Calu3 (cell line): Measurements from ENCODE around the gene LYSMD3. TPM values are rescaled to one million over a fixed set of nuclear protein-coding genes. Genes with fewer than 3 reads are reported as not detected.
A peak's percentile ranks its signal among the peaks of the same experiment; 100 is the strongest.

Experiments
- BruUV-seq: library from RNA; stranded (reverse); fragments of 400-500 nt; replicated peaks from 2 replicates; lab custom pipeline; 2021; lab: Mats Ljungman, UMichigan
- CTCF ChIA-PET: fragments of 300-600 bp; sonication (Branson Sonifier 250); formaldehyde crosslinking; loops from one replicate; lab custom pipeline; 2022; ENCODE audit warnings: antibody characterized with exemption; lab: Charles Lee
- DNase-seq: peaks from one replicate; pipeline ENCODE4 v3.0.0; 2022
- H3K27ac Mint-ChIP-seq: one replicate; pipeline ENCODE4 v1.8.0; 2022; ENCODE audit warnings: mixed read lengths; ENCODE audit not compliant: unreplicated experiment
- H3K27me3 Mint-ChIP-seq: one replicate; pipeline ENCODE4 v1.8.0; 2022; ENCODE audit warnings: mixed read lengths; ENCODE audit not compliant: unreplicated experiment
- H3K36me3 Mint-ChIP-seq: one replicate; pipeline ENCODE4 v1.8.0; 2022; ENCODE audit warnings: mild to moderate bottlenecking, moderate library complexity, mixed read lengths; ENCODE audit not compliant: insufficient read depth, unreplicated experiment
- H3K4me1 Mint-ChIP-seq: one replicate; pipeline ENCODE4 v1.8.0; 2022; ENCODE audit warnings: mild to moderate bottlenecking, low read depth, mixed read lengths; ENCODE audit not compliant: unreplicated experiment
- H3K4me3 Mint-ChIP-seq: one replicate; pipeline ENCODE4 v1.8.0; 2022; ENCODE audit warnings: mild to moderate bottlenecking, low read depth, moderate library complexity, mixed read lengths; ENCODE audit not compliant: unreplicated experiment
- H3K9me3 Mint-ChIP-seq: one replicate; pipeline ENCODE4 v1.8.0; 2022; ENCODE audit warnings: low read depth, mixed read lengths; ENCODE audit not compliant: unreplicated experiment
- intact Hi-C: fragments of 100-400 bp; cut with micrococcal nuclease; formaldehyde crosslinking; loops from one replicate; pipeline ENCODE4 v1.10.0; 2022; ENCODE audit not compliant: unreplicated experiment
- total RNA-seq: library from RNA; stranded (reverse); gene quantifications from 2 replicates; pipeline ENCODE4 v1.2.3, GENCODE V29; 2022
- TF ChIP-seq, protein P1 (sequence below): fragments of 200-600 bp; IDR thresholded peaks from one replicate; pipeline ENCODE4 v1.8.0; 2022; ENCODE audit warnings: antibody characterized with exemption; ENCODE audit not compliant: unreplicated experiment

The LYSMD3 gene
- total RNA-seq, 1 experiment from 2014 or later, result 27.2 TPM

DNA sequence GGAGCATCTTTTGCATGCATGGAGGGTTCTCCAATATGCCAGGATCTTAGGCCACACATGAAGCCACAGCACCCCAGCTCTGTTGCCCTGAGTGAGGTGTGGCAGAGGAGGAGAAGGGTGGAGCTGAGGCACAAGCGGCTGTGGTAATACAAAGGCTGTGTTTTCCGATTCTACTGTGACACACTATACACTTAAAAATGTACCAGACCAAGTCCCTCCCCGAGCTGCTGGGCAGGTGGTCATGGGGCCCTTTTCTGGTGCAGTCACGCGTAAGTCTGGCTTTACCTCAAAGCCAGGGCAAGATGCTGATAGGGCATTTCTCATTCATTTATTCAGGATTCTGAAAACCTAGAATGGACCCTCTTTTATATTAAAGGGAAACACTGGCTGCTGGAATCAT lies 33.0 kb upstream of the LYSMD3 start:
- BruUV-seq, result no TSS peak
- Mint-ChIP-seq H3K9me3 (no peaks in the 10 kb centered on the region), H3K4me3 (no peak overlapping the region), H3K27me3 (peaks cover 64% of the 10 kb centered on the region), H3K36me3 (peaks cover 13% of the 10 kb centered on the region), H3K4me1 (peaks cover 19% of the 10 kb centered on the region), H3K27ac (no peak overlapping the region)
- intact Hi-C loops, result no loop called here
- no peak for DNase-seq
- CTCF ChIA-PET, result interaction anchor here (0.6 kb wide), 1 partner anchor 1737 kb away, joined by 3 read pairs; no protein-coding TSS in a partner anchor
- TF ChIP-seq, protein P1, sequence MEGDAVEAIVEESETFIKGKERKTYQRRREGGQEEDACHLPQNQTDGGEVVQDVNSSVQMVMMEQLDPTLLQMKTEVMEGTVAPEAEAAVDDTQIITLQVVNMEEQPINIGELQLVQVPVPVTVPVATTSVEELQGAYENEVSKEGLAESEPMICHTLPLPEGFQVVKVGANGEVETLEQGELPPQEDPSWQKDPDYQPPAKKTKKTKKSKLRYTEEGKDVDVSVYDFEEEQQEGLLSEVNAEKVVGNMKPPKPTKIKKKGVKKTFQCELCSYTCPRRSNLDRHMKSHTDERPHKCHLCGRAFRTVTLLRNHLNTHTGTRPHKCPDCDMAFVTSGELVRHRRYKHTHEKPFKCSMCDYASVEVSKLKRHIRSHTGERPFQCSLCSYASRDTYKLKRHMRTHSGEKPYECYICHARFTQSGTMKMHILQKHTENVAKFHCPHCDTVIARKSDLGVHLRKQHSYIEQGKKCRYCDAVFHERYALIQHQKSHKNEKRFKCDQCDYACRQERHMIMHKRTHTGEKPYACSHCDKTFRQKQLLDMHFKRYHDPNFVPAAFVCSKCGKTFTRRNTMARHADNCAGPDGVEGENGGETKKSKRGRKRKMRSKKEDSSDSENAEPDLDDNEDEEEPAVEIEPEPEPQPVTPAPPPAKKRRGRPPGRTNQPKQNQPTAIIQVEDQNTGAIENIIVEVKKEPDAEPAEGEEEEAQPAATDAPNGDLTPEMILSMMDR, result no peak

DNA sequence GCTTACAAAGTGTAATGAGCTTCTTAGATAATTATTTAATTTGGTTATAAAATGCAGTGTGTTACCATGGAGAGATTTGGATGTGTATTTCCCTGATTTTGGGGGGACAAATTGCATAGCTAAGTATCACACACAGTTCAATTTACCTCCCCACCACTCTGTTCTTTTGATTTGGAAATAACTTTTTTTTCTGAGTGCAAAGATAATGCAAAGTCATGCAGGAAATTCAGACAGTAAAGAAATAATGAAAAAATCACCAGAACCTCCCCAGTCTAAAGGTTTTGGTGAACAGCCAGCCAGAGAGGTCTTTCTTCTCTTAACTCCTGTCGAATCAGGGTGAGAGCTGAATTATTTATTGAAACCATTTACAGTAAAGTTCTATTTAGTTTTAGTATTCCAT lies 32.4 kb upstream of the LYSMD3 start:
- no TSS peak for BruUV-seq
- Mint-ChIP-seq H3K9me3 (no peaks in the 10 kb centered on the region), H3K4me3 (no peak overlapping the region), H3K36me3 (peaks cover 13% of the 10 kb centered on the region), H3K4me1 (peaks cover 19% of the 10 kb centered on the region), H3K27ac (no peak overlapping the region), H3K27me3 (peaks cover 70% of the 10 kb centered on the region)
- intact Hi-C loops, result no loop called here
- TF ChIP-seq, protein P1, result no peak
- CTCF ChIA-PET, result no interaction called here
- DNase-seq, result no peak

DNA sequence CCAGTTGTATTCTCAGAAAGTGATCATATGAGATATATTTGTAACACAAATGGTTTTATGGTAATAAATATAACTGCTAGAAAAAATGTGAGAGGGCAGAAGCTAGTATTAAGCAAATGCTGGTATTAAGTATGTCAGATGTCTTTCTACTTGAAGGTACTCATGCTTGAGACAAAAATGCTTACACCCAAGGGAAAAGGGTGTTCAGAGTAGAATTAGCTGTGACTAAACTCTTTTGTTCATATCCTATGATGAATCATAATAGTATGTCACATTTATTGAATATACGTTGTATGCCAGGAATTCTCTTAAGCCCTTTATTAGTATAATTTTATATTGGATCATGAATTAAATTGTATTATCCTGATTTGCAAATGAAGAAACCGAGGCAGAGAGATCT lies 31.4 kb upstream of the LYSMD3 start:
- Mint-ChIP-seq H3K9me3 (no peaks in the 10 kb centered on the region), H3K4me3 (no peak overlapping the region), H3K36me3 (peaks cover 13% of the 10 kb centered on the region), H3K4me1 (peaks cover 19% of the 10 kb centered on the region), H3K27ac (no peak overlapping the region), H3K27me3 (peaks cover 79% of the 10 kb centered on the region)
- DNase-seq, result no peak
- BruUV-seq, result no TSS peak
- CTCF ChIA-PET, result no interaction called here
- TF ChIP-seq, protein P1, result no peak
- intact Hi-C loops, result no loop called here

DNA sequence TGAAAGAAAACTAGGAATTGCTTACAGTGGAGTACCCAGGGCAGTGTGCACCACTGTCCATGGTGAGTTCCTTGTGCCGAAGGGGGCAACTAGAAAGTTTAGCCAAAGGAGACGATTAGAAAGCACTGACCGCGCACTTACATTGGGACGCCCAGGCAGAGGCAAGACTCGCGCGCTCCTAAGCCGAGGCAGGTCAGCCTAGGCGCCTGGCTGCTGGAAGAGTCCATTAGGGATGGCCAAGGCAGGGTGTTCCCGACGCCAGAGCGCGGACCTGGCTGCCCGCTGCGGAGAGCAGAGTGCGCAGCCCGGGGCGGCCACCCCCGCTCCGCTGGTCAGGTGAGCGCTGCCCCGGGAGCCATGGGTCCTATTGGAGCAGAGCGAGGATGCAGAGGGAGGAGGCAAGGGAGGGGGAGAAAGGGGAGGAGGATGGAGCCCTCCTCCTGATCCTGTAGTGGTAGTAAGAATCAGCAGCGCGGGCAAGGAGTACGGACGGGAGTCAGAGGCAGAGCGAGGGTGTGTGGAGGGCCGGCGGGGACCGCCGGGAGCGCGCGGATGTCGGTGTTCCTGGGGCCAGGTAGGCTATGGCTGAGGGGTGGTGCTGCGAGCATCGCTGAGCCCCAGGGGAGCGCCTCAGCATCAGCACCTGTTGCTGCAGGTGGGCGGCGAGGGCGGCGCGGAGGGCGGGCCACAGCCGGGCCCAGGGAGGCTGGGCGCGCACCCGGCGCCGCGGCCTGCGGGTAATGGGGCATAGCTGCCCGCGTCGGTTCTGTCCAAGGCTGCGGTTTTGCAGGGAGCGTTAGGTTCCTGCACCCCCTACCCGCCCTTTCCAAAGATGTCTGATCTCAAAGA lies 29.2 kb upstream of the LYSMD3 start, which contains the start of gene ADGRV1:
Gene ADGRV1, plus strand, starts transcription at position 454 of the 849 bp plus-strand sequence. Its CDS starts 99 bp downstream, at position 553.
- peak; percentile 90 for DNase-seq
- no TSS peak for BruUV-seq
- peak within 1 kb of the TSS; percentile 93 for H3K4me3 Mint-ChIP-seq
- no peak within 1 kb of the TSS for H3K27ac Mint-ChIP-seq
- TF ChIP-seq, protein P1, result no peak
- H3K9me3 Mint-ChIP-seq, result no peaks in the 10 kb centered on the region
- CTCF ChIA-PET, result no interaction called here
- H3K27me3 Mint-ChIP-seq, result peaks cover 79% of the 10 kb centered on the region
- peaks cover 19% of the 10 kb centered on the region for H3K4me1 Mint-ChIP-seq
- peaks cover 13% of the 10 kb centered on the region for H3K36me3 Mint-ChIP-seq
- intact Hi-C loops, result no loop called here
